Stimulated activated CD4-positive, alpha-beta T cell treated with anti-CD3 and anti-CD28 coated beads, TNF-alpha, amount 100 ng/mL, for 48 hours (primary cell): ENCODE data around the gene FGD5.
A peak's percentile ranks its signal among the peaks of the same experiment; 100 is the strongest.
"Not testable (repeated sequence)": the region's sequence is repeated elsewhere in the genome, so short reads cannot be mapped to it uniquely, and the experiment has no call there.

Experiments used
- DNase-seq, 3 donors: peaks; one replicate each; pipeline ENCODE4 v3.0.0-alpha.2; 2020; ENCODE audit warnings: low read depth in 3 of 3

The FGD5 gene

GRCh38 chr3:14877469-14877868, 58.7 kb downstream of the FGD5 start:
- DNase-seq: no peak

GRCh38 chr3:14879211-14879874, 60.6 kb downstream of the FGD5 start:
- peak in 1 of 3 donors; percentile 8 for DNase-seq

GRCh38 chr3:14880447-14881106, 61.8 kb downstream of the FGD5 start:
- no peak for DNase-seq

- no peak for DNase-seq
Measured at GRCh38 chr3:14883226-14883625, 64.5 kb downstream of the FGD5 start.

GRCh38 chr3:14884665-14885064, 65.9 kb downstream of the FGD5 start:
- no peak for DNase-seq

- no peak for DNase-seq
Measured at GRCh38 chr3:14885307-14885706, 66.5 kb downstream of the FGD5 start.

- DNase-seq: no peak
Measured at GRCh38 chr3:14886101-14886500, 67.3 kb downstream of the FGD5 start.

- no peak for DNase-seq
Measured at GRCh38 chr3:14889205-14889604, 70.4 kb downstream of the FGD5 start.

- no peak for DNase-seq
Measured at GRCh38 chr3:14889943-14890342, 71.2 kb downstream of the FGD5 start.

GRCh38 chr3:14890476-14890875, 71.7 kb downstream of the FGD5 start:
- DNase-seq: no peak

- no peak for DNase-seq
Measured at GRCh38 chr3:14891135-14892132, 72.7 kb downstream of the FGD5 start.

- DNase-seq: no peak
Measured at GRCh38 chr3:14892226-14892625, 73.5 kb downstream of the FGD5 start.

- no peak for DNase-seq
Measured at GRCh38 chr3:14894085-14894484, 75.3 kb downstream of the FGD5 start.

GRCh38 chr3:14897266-14897665, 78.5 kb downstream of the FGD5 start:
- DNase-seq: no peak

GRCh38 chr3:14898929-14899328, 80.2 kb downstream of the FGD5 start:
- no peak for DNase-seq

- DNase-seq: no peak
Measured at GRCh38 chr3:14899993-14900618, 81.3 kb downstream of the FGD5 start.

GRCh38 chr3:14900881-14901873, 82.4 kb downstream of the FGD5 start:
- DNase-seq: no peak

GRCh38 chr3:14902719-14903118, 84.0 kb downstream of the FGD5 start:
- no peak for DNase-seq

GRCh38 chr3:14903501-14903900, 84.7 kb downstream of the FGD5 start:
- not testable (repeated sequence) for DNase-seq

- no peak for DNase-seq
Measured at GRCh38 chr3:14905055-14905657, 86.4 kb downstream of the FGD5 start.
